GM12878 (cell line): Measurements from ENCODE around the gene MRPL1. TPM values are rescaled to one million over a fixed set of nuclear protein-coding genes. Genes with fewer than 3 reads are reported as not detected.
A peak's percentile ranks its signal among the peaks of the same experiment; 100 is the strongest.

Experiments used
- ATAC-seq: fragments of 200-7000 bp; cut with Tn5 transposase; 3 replicates; pipeline ENCODE4 v1.9.1; 2020; ENCODE audit warnings: mild to moderate bottlenecking, moderate library complexity
- BruUV-seq: library from RNA; stranded (reverse); fragments of 400-500 nt; replicated peaks from 2 replicates; lab custom pipeline; 2021; lab: Mats Ljungman, UMichigan
- CTCF ChIA-PET: fragments of 300-600 bp; sonication (Branson Sonifier 250); formaldehyde crosslinking; extraction: SDS; loops from one replicate; lab custom pipeline; 2021; ENCODE audit warnings: inconsistent platforms; lab: Yijun Ruan, JAX
- POLR2A ChIA-PET: fragments of 350-600 bp; formaldehyde crosslinking; extraction: SDS; loops from one replicate; lab custom pipeline; 2021; ENCODE audit warnings: inconsistent platforms; lab: Charles Lee
- RAD21 ChIA-PET: fragments of 300-600 bp; sonication (Branson Sonifier 250); formaldehyde crosslinking; loops from one replicate; lab custom pipeline; 2023; ENCODE audit warnings: antibody characterized with exemption; ENCODE audit not compliant: unreplicated experiment; lab: Charles Lee
- SMC1A ChIA-PET: fragments of 300-600 bp; sonication (Branson Sonifier 250); formaldehyde crosslinking; loops from one replicate; lab custom pipeline; 2023; ENCODE audit not compliant: unreplicated experiment, uncharacterized antibody; lab: Charles Lee
- DNase-seq: peaks from one replicate; pipeline ENCODE4 v3.0.0-alpha.2; 2011; ENCODE audit warnings: low read depth, low spot score
- FAIRE-seq: peaks from 3 replicates; lab custom pipeline; 2011; peaks lifted over from hg19 to GRCh38; lab: Jason Lieb, UNC
- H2AFZ ChIP-seq: 2 replicates; pipeline ENCODE4 v1.6.0; 2011; ENCODE audit warnings: low read depth, low read length, control low read depth; ENCODE audit not compliant: control insufficient read depth
- H3K27ac ChIP-seq: 2 replicates; pipeline ENCODE4 v1.5.1; 2011; ENCODE audit warnings: control low read depth; ENCODE audit not compliant: control insufficient read depth, insufficient read depth
- H3K27me3 ChIP-seq, 2 experiments: replicated peaks in 1 of 2; 2 replicates each; pipeline versions ENCODE4 v1.6.0 to v1.6.1; 2011; ENCODE audit warnings: low read length in 1 of 2; ENCODE audit not compliant: control insufficient read depth in 2 of 2, insufficient read depth in 2 of 2
- H3K36me3 ChIP-seq, 2 experiments: 2 replicates each; pipeline ENCODE4 v1.5.1; 2011; ENCODE audit warnings: low read length in 1 of 2; ENCODE audit not compliant: control insufficient read depth in 2 of 2, insufficient read depth in 2 of 2
- H3K4me1 ChIP-seq: 2 replicates; pipeline ENCODE4 v1.6.1; 2011; ENCODE audit warnings: mild to moderate bottlenecking, low read length, moderate library complexity, mixed read lengths; ENCODE audit not compliant: control insufficient read depth, insufficient read depth
- H3K4me2 ChIP-seq: 2 replicates; pipeline ENCODE4 v1.6.0; 2011; ENCODE audit warnings: control low read depth; ENCODE audit not compliant: control insufficient read depth, insufficient read depth
- H3K4me3 ChIP-seq: fragments of 200-600 bp; sonication (generic); 2 replicates; pipeline ENCODE4 v1.5.1; 2016
- H3K79me2 ChIP-seq: 2 replicates; pipeline ENCODE4 v1.6.0; 2011; ENCODE audit warnings: low read length; ENCODE audit not compliant: control insufficient read depth, insufficient read depth
- H3K9ac ChIP-seq: 2 replicates; pipeline ENCODE4 v1.8.0; 2011; ENCODE audit warnings: low read length, control low read depth, mixed read lengths; ENCODE audit not compliant: control insufficient read depth, insufficient read depth
- H3K9me3 ChIP-seq: replicated peaks from 3 replicates; pipeline ENCODE4 v1.5.1; 2011; ENCODE audit warnings: mild to moderate bottlenecking, low read length; ENCODE audit not compliant: control insufficient read depth, insufficient read depth
- H4K20me1 ChIP-seq: 2 replicates; pipeline ENCODE4 v1.6.0; 2011; ENCODE audit not compliant: control insufficient read depth, insufficient read depth
- CBX5 ChIP-seq: sonication (generic); IDR thresholded peaks from 2 replicates; pipeline ENCODE4 v1.6.1; 2016; ENCODE audit warnings: low read depth, moderate library complexity, mild to moderate bottlenecking, inconsistent platforms
- JUNB ChIP-seq: IDR thresholded peaks from 2 replicates; pipeline ENCODE4 v1.6.1; 2016; ENCODE audit warnings: antibody characterized with exemption, mild to moderate bottlenecking
- MYC ChIP-seq: IDR thresholded peaks from 2 replicates; pipeline ENCODE4 v1.6.1; 2011; ENCODE audit warnings: mild to moderate bottlenecking, low read length, moderate library complexity, inconsistent platforms; ENCODE audit not compliant: insufficient read depth, insufficient replicate concordance, insufficient read length, severe bottlenecking
- NR2F1 ChIP-seq: fragments of 450-650 bp; conservative IDR thresholded peaks from 2 replicates; pipeline ENCODE4 v1.6.1; 2017; ENCODE audit warnings: mild to moderate bottlenecking
- PBX3 ChIP-seq: IDR thresholded peaks from 2 replicates; pipeline ENCODE4 v1.6.1; 2011; ENCODE audit warnings: mild to moderate bottlenecking, low read depth, low read length, moderate library complexity; ENCODE audit not compliant: insufficient replicate concordance
- RUNX3 ChIP-seq: IDR thresholded peaks from 2 replicates; pipeline ENCODE4 v1.6.1; 2012; ENCODE audit warnings: low read length, inconsistent platforms
- SIX5 ChIP-seq: IDR thresholded peaks from 2 replicates; pipeline ENCODE4 v1.6.1; 2011; ENCODE audit warnings: mild to moderate bottlenecking, low read depth, low read length, moderate library complexity; ENCODE audit not compliant: severe bottlenecking
- SRF ChIP-seq, 2 experiments: IDR thresholded peaks; 2 replicates each; pipeline ENCODE4 v1.6.1; 2011; ENCODE audit warnings: low read depth in 2 of 2, low read length in 2 of 2, mild to moderate bottlenecking in 1 of 2, moderate library complexity in 1 of 2
- TAF1 ChIP-seq: IDR thresholded peaks from 2 replicates; pipeline ENCODE4 v1.6.1; 2011; ENCODE audit warnings: mild to moderate bottlenecking, low read depth, low read length, borderline replicate concordance
- ZNF274 ChIP-seq: IDR thresholded peaks from one replicate; pipeline ENCODE4 v1.8.0; 2011; ENCODE audit not compliant: insufficient read length, insufficient read depth
- ZZZ3 ChIP-seq: IDR thresholded peaks from 2 replicates; pipeline ENCODE4 v1.6.1; 2011; ENCODE audit warnings: low read depth; ENCODE audit not compliant: control insufficient read depth, insufficient read length
- in situ Hi-C: fragments of 300-500 bp; cut with MboI; formaldehyde crosslinking; loops from 9 replicates; pipeline ENCODE4 v1.14.3; 2018; ENCODE audit warnings: mixed read lengths
- intact Hi-C: fragments of 100-400 bp; cut with micrococcal nuclease; formaldehyde crosslinking; loops from one replicate; pipeline ENCODE4 v1.14.2; 2022; ENCODE audit not compliant: unreplicated experiment
- polyA plus RNA-seq, 11 experiments: library from polyadenylated mRNA; depleted of rRNA in 4 of 11; unstranded in 6 of 11; stranded (reverse) in 5 of 11; fragments of >200 nt; fragmentation: Nextera tagmentation in 4 of 11; fragmentation: Illumina TruSeq in 1 of 11; extraction: Ambion mirVana in 4 of 11; extraction: Trizol in 1 of 11; gene quantifications; 1 replicate in 1 of 11; 2 replicates in 10 of 11; pipeline versions ENCODE4 v1.2.1 to v1.2.3, GENCODE V29; 2011 to 2016; ENCODE audit warnings: inconsistent platforms in 2 of 11, missing spikeins in 2 of 11, low read depth in 1 of 11
- total RNA-seq, 4 experiments: library from RNA; depleted of rRNA in 3 of 4; stranded (reverse); fragments of >200 nt in 3 of 4; fragmentation: Illumina TruSeq in 1 of 4; extraction: Trizol in 1 of 4; gene quantifications; 2 replicates each; pipeline versions ENCODE4 v1.2.1 to v1.2.3, GENCODE V29; 2013 to 2021

MRPL1 gene
- total and polyA plus RNA-seq, 10 of the 15 experiments (the other 5 are each of a cell fraction or from before 2014, with no cell fraction given), result 20.2 to 35.7 (median 28.2) TPM

GRCh38 chr4:77880784-77881183 lies 18.2 kb downstream of the MRPL1 start:
- CTCF ChIA-PET, result no interaction called here

More at GRCh38 chr4:77880784-77881183, 18.2 kb downstream of the MRPL1 start:
- ChIA-PET RAD21 (no interaction called here), POLR2A (interaction anchor here (0.6 kb wide), 1 partner anchor 72 kb away, joined by 3 read pairs; no protein-coding TSS in a partner anchor), SMC1A (interaction anchor here (0.6 to 1.1 kb wide), 2 partner anchors 9 to 185 kb away, joined by 3 to 4 read pairs; no protein-coding TSS in a partner anchor)
- Histone ChIP-seq H2AFZ (no peak overlapping the region), H3K36me3 (peaks cover 1 to 30% of the 10 kb centered on the region in 2 experiments; a peak in 3 of 4 replicates), H3K4me2 (no peak overlapping the region; the same call in 1 of the 2 replicates), H3K9ac (no peak overlapping the region), H4K20me1 (no peaks in the 10 kb centered on the region), H3K79me2 (peaks cover 4% of the 10 kb centered on the region; the same call in 1 of the 2 replicates), H3K27ac (peak overlapping the region; percentile 31; the same call in 1 of the 2 replicates), H3K4me1 (peaks cover 5% of the 10 kb centered on the region), H3K4me3 (no peak overlapping the region), H3K27me3 (no peaks in the 10 kb centered on the region), H3K9me3 (no peaks in the 10 kb centered on the region)
- no TSS peak for BruUV-seq
- DNase-seq (no peak), FAIRE-seq (no peak), ATAC-seq (peak; percentile 37)
- TF ChIP-seq JUNB (no peak), PBX3 (no peak), ZNF274 (no peak), MYC (no peak), NR2F1 (no peak), TAF1 (no peak), CBX5 (no peak), RUNX3 (no peak), ZZZ3 (no peak), SRF (IDR thresholded peaks at IDR 0.05; ENCODE audit: low read depth in 2 of 2, low read length in 2 of 2) (no peak), SIX5 (no peak)
- intact Hi-C loops, result no loop called here
- in situ Hi-C loops, result no loop called here
